ENCODE results near the gene ADGB.

DNA sequence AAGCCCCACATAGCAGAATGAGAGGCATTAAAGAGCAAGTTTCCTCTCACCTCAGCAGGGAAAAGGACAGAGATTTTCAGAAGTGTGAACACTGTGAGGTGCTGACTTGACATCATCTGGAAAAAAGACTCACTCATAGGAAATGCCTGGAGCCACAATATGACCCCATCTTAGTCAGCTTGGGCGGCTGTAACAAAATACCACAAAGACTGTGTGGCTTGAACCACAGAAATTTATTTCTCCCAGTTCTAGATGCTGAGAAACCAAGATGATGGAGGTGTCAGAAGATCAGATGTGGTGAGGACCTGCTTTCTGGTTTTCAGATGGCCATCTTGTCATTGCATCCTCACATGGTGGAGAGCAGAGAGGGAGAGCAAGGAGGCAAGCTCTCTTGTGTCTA lies 253.1 kb downstream of the ADGB start:
- TF ChIP-seq, protein P1, sequence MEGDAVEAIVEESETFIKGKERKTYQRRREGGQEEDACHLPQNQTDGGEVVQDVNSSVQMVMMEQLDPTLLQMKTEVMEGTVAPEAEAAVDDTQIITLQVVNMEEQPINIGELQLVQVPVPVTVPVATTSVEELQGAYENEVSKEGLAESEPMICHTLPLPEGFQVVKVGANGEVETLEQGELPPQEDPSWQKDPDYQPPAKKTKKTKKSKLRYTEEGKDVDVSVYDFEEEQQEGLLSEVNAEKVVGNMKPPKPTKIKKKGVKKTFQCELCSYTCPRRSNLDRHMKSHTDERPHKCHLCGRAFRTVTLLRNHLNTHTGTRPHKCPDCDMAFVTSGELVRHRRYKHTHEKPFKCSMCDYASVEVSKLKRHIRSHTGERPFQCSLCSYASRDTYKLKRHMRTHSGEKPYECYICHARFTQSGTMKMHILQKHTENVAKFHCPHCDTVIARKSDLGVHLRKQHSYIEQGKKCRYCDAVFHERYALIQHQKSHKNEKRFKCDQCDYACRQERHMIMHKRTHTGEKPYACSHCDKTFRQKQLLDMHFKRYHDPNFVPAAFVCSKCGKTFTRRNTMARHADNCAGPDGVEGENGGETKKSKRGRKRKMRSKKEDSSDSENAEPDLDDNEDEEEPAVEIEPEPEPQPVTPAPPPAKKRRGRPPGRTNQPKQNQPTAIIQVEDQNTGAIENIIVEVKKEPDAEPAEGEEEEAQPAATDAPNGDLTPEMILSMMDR (IDR thresholded peaks at IDR 0.05; ENCODE audit: low read depth, low read length, missing input control): no peak
- TF ChIP-seq, protein P2, sequence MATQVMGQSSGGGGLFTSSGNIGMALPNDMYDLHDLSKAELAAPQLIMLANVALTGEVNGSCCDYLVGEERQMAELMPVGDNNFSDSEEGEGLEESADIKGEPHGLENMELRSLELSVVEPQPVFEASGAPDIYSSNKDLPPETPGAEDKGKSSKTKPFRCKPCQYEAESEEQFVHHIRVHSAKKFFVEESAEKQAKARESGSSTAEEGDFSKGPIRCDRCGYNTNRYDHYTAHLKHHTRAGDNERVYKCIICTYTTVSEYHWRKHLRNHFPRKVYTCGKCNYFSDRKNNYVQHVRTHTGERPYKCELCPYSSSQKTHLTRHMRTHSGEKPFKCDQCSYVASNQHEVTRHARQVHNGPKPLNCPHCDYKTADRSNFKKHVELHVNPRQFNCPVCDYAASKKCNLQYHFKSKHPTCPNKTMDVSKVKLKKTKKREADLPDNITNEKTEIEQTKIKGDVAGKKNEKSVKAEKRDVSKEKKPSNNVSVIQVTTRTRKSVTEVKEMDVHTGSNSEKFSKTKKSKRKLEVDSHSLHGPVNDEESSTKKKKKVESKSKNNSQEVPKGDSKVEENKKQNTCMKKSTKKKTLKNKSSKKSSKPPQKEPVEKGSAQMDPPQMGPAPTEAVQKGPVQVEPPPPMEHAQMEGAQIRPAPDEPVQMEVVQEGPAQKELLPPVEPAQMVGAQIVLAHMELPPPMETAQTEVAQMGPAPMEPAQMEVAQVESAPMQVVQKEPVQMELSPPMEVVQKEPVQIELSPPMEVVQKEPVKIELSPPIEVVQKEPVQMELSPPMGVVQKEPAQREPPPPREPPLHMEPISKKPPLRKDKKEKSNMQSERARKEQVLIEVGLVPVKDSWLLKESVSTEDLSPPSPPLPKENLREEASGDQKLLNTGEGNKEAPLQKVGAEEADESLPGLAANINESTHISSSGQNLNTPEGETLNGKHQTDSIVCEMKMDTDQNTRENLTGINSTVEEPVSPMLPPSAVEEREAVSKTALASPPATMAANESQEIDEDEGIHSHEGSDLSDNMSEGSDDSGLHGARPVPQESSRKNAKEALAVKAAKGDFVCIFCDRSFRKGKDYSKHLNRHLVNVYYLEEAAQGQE (IDR thresholded peaks at IDR 0.05): no peak
